CD8-positive, alpha-beta memory T cell (primary cell): ENCODE measurements around the gene TSPYL1. TPM values are rescaled to one million over a fixed set of nuclear protein-coding genes. Genes with fewer than 3 reads are reported as not detected.
A peak's percentile ranks its signal among the peaks of the same experiment; 100 is the strongest.

Experiments
- CTCF ChIA-PET: fragments of 350-600 bp; sonication (Branson Sonifier 250); formaldehyde crosslinking; loops from one replicate; lab custom pipeline; 2021; ENCODE audit warnings: antibody characterized with exemption; lab: Charles Lee
- POLR2A ChIA-PET: fragments of 350-600 bp; sonication (Branson Sonifier 250); formaldehyde crosslinking; loops from one replicate; lab custom pipeline; 2021; ENCODE audit warnings: antibody characterized with exemption; lab: Charles Lee
- DNase-seq, 5 donors: peaks; one replicate each; pipeline versions ENCODE4 v3.0.0 to v3.0.0-alpha.2; 2020 to 2022; ENCODE audit warnings: mixed read lengths in 1 of 5
- H3K27ac ChIP-seq: one replicate; pipeline ENCODE4 v1.7.0; 2013; ENCODE audit warnings: low read depth, mild to moderate bottlenecking, low read length, moderate library complexity
- H3K27me3 ChIP-seq: 2 replicates; pipeline ENCODE4 v1.7.0; 2013; ENCODE audit warnings: low read length, mild to moderate bottlenecking; ENCODE audit not compliant: insufficient read depth, poor library complexity, severe bottlenecking
- H3K36me3 ChIP-seq: 2 replicates; pipeline ENCODE4 v1.7.0; 2013; ENCODE audit warnings: mild to moderate bottlenecking, low read length, moderate library complexity; ENCODE audit not compliant: insufficient read depth
- H3K4me1 ChIP-seq: 2 replicates; pipeline ENCODE4 v1.7.0; 2013; ENCODE audit warnings: mild to moderate bottlenecking, low read length, moderate library complexity; ENCODE audit not compliant: insufficient read depth
- H3K4me3 ChIP-seq: 2 replicates; pipeline ENCODE4 v1.7.0; 2013; ENCODE audit warnings: mild to moderate bottlenecking, low read length
- H3K9me3 ChIP-seq: 2 replicates; pipeline ENCODE4 v1.7.0; 2013; ENCODE audit warnings: mild to moderate bottlenecking, low read length
- H3K27ac Mint-ChIP-seq, 8 donors: one replicate each; pipeline ENCODE4 v1.8.0; 2020 to 2021; ENCODE audit warnings: mixed read lengths in 8 of 8, mild to moderate bottlenecking in 6 of 8, inconsistent platforms in 3 of 8, moderate library complexity in 3 of 8
- H3K27me3 Mint-ChIP-seq, 2 donors: one replicate each; pipeline ENCODE4 v1.8.0; 2020 to 2021; ENCODE audit warnings: mixed read lengths in 2 of 2, mild to moderate bottlenecking in 1 of 2, moderate library complexity in 1 of 2
- H3K36me3 Mint-ChIP-seq, 3 donors: one replicate each; pipeline ENCODE4 v1.8.0; 2020 to 2021; ENCODE audit warnings: mixed read lengths in 3 of 3, inconsistent platforms in 1 of 3, mild to moderate bottlenecking in 1 of 3
- H3K4me1 Mint-ChIP-seq, 3 donors: one replicate each; pipeline ENCODE4 v1.8.0; 2020 to 2021; ENCODE audit warnings: mixed read lengths in 3 of 3, inconsistent platforms in 1 of 3, mild to moderate bottlenecking in 1 of 3
- H3K4me3 Mint-ChIP-seq, 7 donors: one replicate each; pipeline ENCODE4 v1.8.0; 2020 to 2021; ENCODE audit warnings: mixed read lengths in 7 of 7, mild to moderate bottlenecking in 6 of 7, moderate library complexity in 4 of 7, inconsistent platforms in 2 of 7
- H3K9me3 Mint-ChIP-seq, 5 donors: one replicate each; pipeline ENCODE4 v1.8.0; 2020 to 2022; ENCODE audit warnings: mixed read lengths in 5 of 5, mild to moderate bottlenecking in 3 of 5, moderate library complexity in 2 of 5, inconsistent platforms in 1 of 5
- polyA plus RNA-seq: library from polyadenylated mRNA; unstranded; fragments of 300-500 nt; fragmentation: Illumina TruSeq; gene quantifications from one replicate; pipeline ENCODE4 v1.2.3, GENCODE V29; 2021
- total RNA-seq, 2 experiments: library from RNA; stranded (reverse); gene quantifications; one replicate each; pipeline ENCODE4 v1.2.3, GENCODE V29; 2021

Gene TSPYL1
- total and polyA plus RNA-seq, 3 experiments from 2014 or later: 50.5 to 57.4 (median 56.6) TPM

GRCh38 chr6:116268589-116269293 is 11.0 kb downstream of the TSPYL1 start:
- Histone ChIP-seq H3K9me3 (no peaks in the 10 kb centered on the region), H3K4me3 (no peak overlapping the region), H3K4me1 (no peaks in the 10 kb centered on the region), H3K27me3 (no peaks in the 10 kb centered on the region), H3K36me3 (no peaks in the 10 kb centered on the region), H3K27ac (no peak overlapping the region)
- Mint-ChIP-seq H3K9me3 (peaks cover 0 to 5% (median 3%) of the 10 kb centered on the region in 5 donors), H3K4me3 (no peak overlapping the region), H3K27ac (peak overlapping the region in 7 of 8 donors; percentile 34 to 77 (median 64)), H3K36me3 (peaks cover 6 to 60% (median 12%) of the 10 kb centered on the region in 3 donors), H3K27me3 (peaks cover 0 to 1% of the 10 kb centered on the region in 2 donors), H3K4me1 (peaks cover 27 to 58% (median 53%) of the 10 kb centered on the region in 3 donors)
- ChIA-PET POLR2A (interaction anchor here (0.8 to 3.4 kb wide), 3 partner anchors 8 to 15 kb away, joined by 3 to 19 read pairs (median 4); partner anchors contain the start of genes TSPYL1 and TSPYL4), CTCF (interaction anchor here (1.0 to 3.7 kb wide), 11 partner anchors 10 to 304 kb away, joined by 3 to 29 read pairs (median 5); partner anchors contain the start of genes TSPYL1 and TSPYL4)
- DNase-seq: peak in 2 of 5 donors; percentile 44 to 48

GRCh38 chr6:116267836-116268588 is 11.7 kb downstream of the TSPYL1 start:
- Mint-ChIP-seq H3K27ac (peak overlapping the region in 7 of 8 donors; percentile 25 to 77 (median 69)), H3K9me3 (peaks cover 0 to 11% (median 10%) of the 10 kb centered on the region in 5 donors), H3K36me3 (peaks cover 10 to 53% (median 13%) of the 10 kb centered on the region in 3 donors), H3K4me1 (peaks cover 23 to 51% (median 46%) of the 10 kb centered on the region in 3 donors), H3K27me3 (peaks cover 0 to 1% of the 10 kb centered on the region in 2 donors), H3K4me3 (no peak overlapping the region)
- ChIA-PET CTCF (interaction anchor here (0.9 to 3.7 kb wide), 12 partner anchors 11 to 304 kb away, joined by 3 to 29 read pairs (median 4); partner anchors contain the start of genes TSPYL1 and TSPYL4), POLR2A (interaction anchor here (0.8 to 3.4 kb wide), 3 partner anchors 9 to 14 kb away, joined by 3 to 19 read pairs (median 4); partner anchors contain the start of genes TSPYL1 and TSPYL4)
- Histone ChIP-seq H3K9me3 (no peaks in the 10 kb centered on the region), H3K36me3 (no peaks in the 10 kb centered on the region), H3K27me3 (no peaks in the 10 kb centered on the region), H3K4me1 (no peaks in the 10 kb centered on the region), H3K27ac (no peak overlapping the region), H3K4me3 (no peak overlapping the region)
- DNase-seq: no peak

- Mint-ChIP-seq H3K27ac (peak overlapping the region in 1 of 8 donors; percentile 38), H3K4me3 (no peak overlapping the region), H3K36me3 (peaks cover 12 to 48% (median 25%) of the 10 kb centered on the region in 3 donors), H3K4me1 (peaks cover 19 to 46% (median 39%) of the 10 kb centered on the region in 3 donors), H3K9me3 (peaks cover 0 to 20% (median 15%) of the 10 kb centered on the region in 5 donors), H3K27me3 (peaks cover 0 to 1% of the 10 kb centered on the region in 2 donors)
- Histone ChIP-seq H3K36me3 (no peaks in the 10 kb centered on the region), H3K4me3 (no peak overlapping the region), H3K4me1 (no peaks in the 10 kb centered on the region), H3K27me3 (no peaks in the 10 kb centered on the region), H3K27ac (no peak overlapping the region), H3K9me3 (no peaks in the 10 kb centered on the region)
- POLR2A ChIA-PET: no interaction called here
- CTCF ChIA-PET: interaction anchor here (0.9 to 3.7 kb wide), 2 partner anchors 12 to 294 kb away, joined by 3 to 29 read pairs; partner anchors contain the start of gene TSPYL1
- DNase-seq: no peak
These were observed 12.9 kb downstream of the TSPYL1 start for GRCh38 chr6:116266803-116267202.

GRCh38 chr6:116265041-116265829 is 14.5 kb downstream of the TSPYL1 start:
- Histone ChIP-seq H3K4me1 (no peaks in the 10 kb centered on the region), H3K4me3 (no peak overlapping the region), H3K27ac (no peak overlapping the region), H3K27me3 (no peaks in the 10 kb centered on the region), H3K9me3 (no peaks in the 10 kb centered on the region), H3K36me3 (no peaks in the 10 kb centered on the region)
- H3K4me3 Mint-ChIP-seq: no peak overlapping the region
- H3K27me3 Mint-ChIP-seq: peaks cover 0 to 1% of the 10 kb centered on the region in 2 donors
- no peak for DNase-seq
- peaks cover 0 to 23% (median 15%) of the 10 kb centered on the region in 5 donors for H3K9me3 Mint-ChIP-seq
- H3K27ac Mint-ChIP-seq: peak overlapping the region in 1 of 8 donors; percentile 67
- POLR2A ChIA-PET: interaction anchor here (0.6 to 1.0 kb wide), 2 partner anchors 15 to 159 kb away, joined by 3 read pairs; partner anchors contain the start of gene TSPYL1
- H3K36me3 Mint-ChIP-seq: peaks cover 20 to 42% (median 39%) of the 10 kb centered on the region in 3 donors
- H3K4me1 Mint-ChIP-seq: peaks cover 31 to 46% (median 40%) of the 10 kb centered on the region in 3 donors
- CTCF ChIA-PET: no interaction called here

GRCh38 chr6:116263353-116263752 is 16.4 kb downstream of the TSPYL1 start:
- H3K9me3 ChIP-seq: no peaks in the 10 kb centered on the region
- H3K27ac Mint-ChIP-seq: peak overlapping the region in 1 of 8 donors; percentile 18
- ChIA-PET POLR2A (no interaction called here), CTCF (no interaction called here)
- DNase-seq: no peak
- peaks cover 0 to 1% of the 10 kb centered on the region in 2 donors for H3K27me3 Mint-ChIP-seq
- H3K4me3 ChIP-seq: no peak overlapping the region
- no peak overlapping the region for H3K27ac ChIP-seq
- peaks cover 22 to 49% (median 34%) of the 10 kb centered on the region in 3 donors for H3K36me3 Mint-ChIP-seq
- no peaks in the 10 kb centered on the region for H3K27me3 ChIP-seq
- no peak overlapping the region for H3K4me3 Mint-ChIP-seq
- no peaks in the 10 kb centered on the region for H3K36me3 ChIP-seq
- H3K9me3 Mint-ChIP-seq: peaks cover 0 to 23% (median 15%) of the 10 kb centered on the region in 5 donors
- H3K4me1 ChIP-seq: no peaks in the 10 kb centered on the region
- H3K4me1 Mint-ChIP-seq: peaks cover 23 to 39% (median 34%) of the 10 kb centered on the region in 3 donors

GRCh38 chr6:116258520-116258919 is 21.2 kb downstream of the TSPYL1 start:
- peaks cover 10% of the 10 kb centered on the region for H3K4me1 ChIP-seq
- no peak overlapping the region for H3K4me3 ChIP-seq
- Mint-ChIP-seq H3K4me3 (no peak overlapping the region), H3K27ac (no peak overlapping the region), H3K4me1 (peaks cover 23 to 28% (median 27%) of the 10 kb centered on the region in 3 donors), H3K9me3 (peaks cover 0 to 18% (median 9%) of the 10 kb centered on the region in 5 donors), H3K27me3 (no peaks in the 10 kb centered on the region), H3K36me3 (peaks cover 9 to 41% (median 15%) of the 10 kb centered on the region in 3 donors)
- no peak for DNase-seq
- H3K9me3 ChIP-seq: no peaks in the 10 kb centered on the region
- H3K36me3 ChIP-seq: no peaks in the 10 kb centered on the region
- H3K27me3 ChIP-seq: no peaks in the 10 kb centered on the region
- POLR2A ChIA-PET: interaction anchor here (1.3 kb wide), 1 partner anchor 21 kb away, joined by 4 read pairs; the partner anchor contains the start of gene TSPYL1
- H3K27ac ChIP-seq: no peak overlapping the region
- CTCF ChIA-PET: no interaction called here

- no peak for DNase-seq
- ChIA-PET POLR2A (interaction anchor here (1.1 kb wide), 1 partner anchor 22 kb away, joined by 3 read pairs; no protein-coding TSS in a partner anchor), CTCF (no interaction called here)
- Mint-ChIP-seq H3K4me1 (peaks cover 19 to 22% (median 20%) of the 10 kb centered on the region in 3 donors), H3K4me3 (no peak overlapping the region), H3K27me3 (no peaks in the 10 kb centered on the region), H3K9me3 (peaks cover 0 to 2% (median 0%) of the 10 kb centered on the region in 5 donors), H3K27ac (peak overlapping the region in 1 of 8 donors; percentile 58), H3K36me3 (peaks cover 2 to 22% (median 11%) of the 10 kb centered on the region in 3 donors)
- no peak overlapping the region for H3K27ac ChIP-seq
- no peaks in the 10 kb centered on the region for H3K36me3 ChIP-seq
- peaks cover 27% of the 10 kb centered on the region for H3K4me1 ChIP-seq
- H3K9me3 ChIP-seq: no peaks in the 10 kb centered on the region
- no peaks in the 10 kb centered on the region for H3K27me3 ChIP-seq
- H3K4me3 ChIP-seq: no peak overlapping the region
These were observed 23.0 kb downstream of the TSPYL1 start for GRCh38 chr6:116256694-116257093.
